HEK293 (cell line): ENCODE results near the gene FADD.

Experiments used
- CTCF ChIA-PET: fragments of 350-600 bp; formaldehyde crosslinking; extraction: SDS; loops from one replicate; lab custom pipeline; 2021; ENCODE audit warnings: antibody characterized with exemption; lab: Yijun Ruan, JAX
- POLR2A ChIA-PET: fragments of 300-600 bp; formaldehyde crosslinking; extraction: SDS; loops from one replicate; lab custom pipeline; 2020; ENCODE audit warnings: antibody characterized with exemption, inconsistent platforms; lab: Yijun Ruan, JAX
- H3K27ac ChIP-seq: fragments of 200-500 bp; sonication (Bioruptor generic); 2 replicates; pipeline ENCODE4 v1.5.1; 2014; ENCODE audit warnings: low read depth, low read length, control low read depth, inconsistent platforms; ENCODE audit errors: extremely low read depth
- H3K36me3 ChIP-seq, 2 experiments: fragments of 200-500 bp in 1 of 2; sonication (Bioruptor generic) in 1 of 2; 1 replicate in 1 of 2; 2 replicates in 1 of 2; pipeline ENCODE4 v1.5.1; 2014 to 2017; ENCODE audit warnings: inconsistent platforms in 2 of 2, low read length in 2 of 2; ENCODE audit not compliant: control insufficient read depth in 2 of 2, insufficient read depth in 1 of 2
- H3K4me1 ChIP-seq: fragments of 200-500 bp; sonication (Bioruptor generic); 2 replicates; pipeline ENCODE4 v1.5.1; 2014; ENCODE audit warnings: mild to moderate bottlenecking, low read length, inconsistent platforms; ENCODE audit not compliant: control insufficient read depth, insufficient read depth
- H3K4me3 ChIP-seq: 2 replicates; pipeline ENCODE4 v1.5.1; 2011; ENCODE audit warnings: low read depth, mild to moderate bottlenecking, control low read depth, low read length, moderate library complexity
- H3K9me3 ChIP-seq: fragments of 200-500 bp; sonication (Bioruptor generic); 2 replicates; pipeline ENCODE4 v1.5.1; 2014; ENCODE audit warnings: low read depth, low read length, inconsistent platforms; ENCODE audit not compliant: control insufficient read depth, insufficient read depth
- GLI4 ChIP-seq: fragments of 450-650 bp; formaldehyde crosslinking; IDR thresholded peaks from 2 replicates; pipeline ENCODE4 v1.5.1; 2016; ENCODE audit warnings: missing biosample characterization, missing genetic modification characterization
- HIC1 ChIP-seq: fragments of 450-650 bp; formaldehyde crosslinking; IDR thresholded peaks from 2 replicates; pipeline ENCODE4 v1.5.1; 2016; ENCODE audit warnings: missing biosample characterization, missing genetic modification characterization
- HOXD13 ChIP-seq: sonication (generic); formaldehyde crosslinking; IDR thresholded peaks from 2 replicates; pipeline ENCODE4 v1.8.0; 2022; ENCODE audit warnings: missing genetic modification reagents, borderline replicate concordance
- KLF1 ChIP-seq: fragments of 450-650 bp; formaldehyde crosslinking; IDR thresholded peaks from 2 replicates; pipeline ENCODE4 v1.5.1; 2016; ENCODE audit warnings: missing biosample characterization, missing genetic modification characterization
- RBAK ChIP-seq: fragments of 450-650 bp; formaldehyde crosslinking; IDR thresholded peaks from 2 replicates; pipeline ENCODE4 v1.5.1; 2016; ENCODE audit warnings: missing biosample characterization, missing genetic modification characterization
- SCRT1 ChIP-seq: fragments of 450-650 bp; formaldehyde crosslinking; IDR thresholded peaks from 2 replicates; pipeline ENCODE4 v1.5.1; 2016; ENCODE audit warnings: missing biosample characterization, missing genetic modification characterization, borderline replicate concordance
- SCRT2 ChIP-seq: fragments of 450-650 bp; formaldehyde crosslinking; IDR thresholded peaks from 2 replicates; pipeline ENCODE4 v1.5.1; 2016; ENCODE audit warnings: missing biosample characterization, missing genetic modification characterization
- SETDB1 ChIP-seq: IDR thresholded peaks from one replicate; pipeline ENCODE4 v1.6.1; 2017; ENCODE audit warnings: mild to moderate bottlenecking, low read length, moderate library complexity, mixed read lengths; ENCODE audit not compliant: insufficient read length
- SP7 ChIP-seq: fragments of 450-650 bp; formaldehyde crosslinking; IDR thresholded peaks from 2 replicates; pipeline ENCODE4 v1.5.1; 2016; ENCODE audit warnings: missing biosample characterization, missing genetic modification characterization
- WT1 ChIP-seq: fragments of 450-650 bp; formaldehyde crosslinking; IDR thresholded peaks from 2 replicates; pipeline ENCODE4 v1.5.1; 2016; ENCODE audit warnings: missing biosample characterization, missing genetic modification characterization
- YY2 ChIP-seq: fragments of 450-650 bp; formaldehyde crosslinking; IDR thresholded peaks from 2 replicates; pipeline ENCODE4 v1.5.1; 2016; ENCODE audit warnings: missing biosample characterization, missing genetic modification characterization
- ZBTB17 ChIP-seq: fragments of 450-650 bp; formaldehyde crosslinking; IDR thresholded peaks from 2 replicates; pipeline ENCODE4 v1.5.1; 2016; ENCODE audit warnings: missing biosample characterization, missing genetic modification characterization
- ZBTB49 ChIP-seq: fragments of 450-650 bp; formaldehyde crosslinking; IDR thresholded peaks from 2 replicates; pipeline ENCODE4 v1.5.1; 2016; ENCODE audit warnings: missing biosample characterization, missing genetic modification characterization, low read depth
- ZEB2 ChIP-seq: fragments of 450-650 bp; formaldehyde crosslinking; IDR thresholded peaks from 2 replicates; pipeline ENCODE4 v1.5.1; 2016; ENCODE audit warnings: missing biosample characterization, missing genetic modification characterization
- ZFP3 ChIP-seq: fragments of 450-650 bp; formaldehyde crosslinking; IDR thresholded peaks from 2 replicates; pipeline ENCODE4 v1.5.1; 2016; ENCODE audit warnings: low read depth, missing biosample characterization, missing genetic modification characterization
- ZNF10 ChIP-seq: fragments of 450-650 bp; formaldehyde crosslinking; IDR thresholded peaks from 2 replicates; pipeline ENCODE4 v1.5.1; 2017; ENCODE audit warnings: missing biosample characterization, missing genetic modification characterization
- ZNF132 ChIP-seq: fragments of 450-650 bp; formaldehyde crosslinking; IDR thresholded peaks from 2 replicates; pipeline ENCODE4 v1.5.1; 2017; ENCODE audit warnings: missing biosample characterization, missing genetic modification characterization, borderline replicate concordance
- ZNF133 ChIP-seq: fragments of 450-650 bp; formaldehyde crosslinking; IDR thresholded peaks from 2 replicates; pipeline ENCODE4 v1.5.1; 2016; ENCODE audit warnings: missing biosample characterization, missing genetic modification characterization
- ZNF138 ChIP-seq: fragments of 450-650 bp; formaldehyde crosslinking; IDR thresholded peaks from 2 replicates; pipeline ENCODE4 v1.5.1; 2016; ENCODE audit warnings: missing biosample characterization, missing genetic modification characterization, borderline replicate concordance
- ZNF157 ChIP-seq: fragments of 450-650 bp; formaldehyde crosslinking; IDR thresholded peaks from 2 replicates; pipeline ENCODE4 v1.5.1; 2016; ENCODE audit warnings: missing biosample characterization, missing genetic modification characterization
- ZNF175 ChIP-seq: fragments of 450-650 bp; formaldehyde crosslinking; IDR thresholded peaks from 2 replicates; pipeline ENCODE4 v1.5.1; 2016; ENCODE audit warnings: missing biosample characterization, missing genetic modification characterization
- ZNF214 ChIP-seq: fragments of 450-650 bp; formaldehyde crosslinking; IDR thresholded peaks from 2 replicates; pipeline ENCODE4 v1.5.1; 2017; ENCODE audit warnings: missing biosample characterization, mild to moderate bottlenecking, missing genetic modification characterization, borderline replicate concordance
- ZNF239 ChIP-seq: fragments of 450-650 bp; formaldehyde crosslinking; IDR thresholded peaks from 2 replicates; pipeline ENCODE4 v1.5.1; 2016; ENCODE audit warnings: missing biosample characterization, missing genetic modification characterization
- ZNF292 ChIP-seq: fragments of 450-650 bp; formaldehyde crosslinking; IDR thresholded peaks from 2 replicates; pipeline ENCODE4 v1.5.1; 2016; ENCODE audit warnings: low read depth, missing biosample characterization, missing genetic modification characterization, borderline replicate concordance
- ZNF324 ChIP-seq: fragments of 450-650 bp; formaldehyde crosslinking; IDR thresholded peaks from 2 replicates; pipeline ENCODE4 v1.5.1; 2016; ENCODE audit warnings: missing biosample characterization, missing genetic modification characterization
- ZNF335 ChIP-seq: fragments of 450-650 bp; formaldehyde crosslinking; conservative IDR thresholded peaks from 2 replicates; pipeline ENCODE4 v1.5.1; 2016; ENCODE audit warnings: missing biosample characterization, missing genetic modification characterization
- ZNF350 ChIP-seq: fragments of 450-650 bp; formaldehyde crosslinking; IDR thresholded peaks from 2 replicates; pipeline ENCODE4 v1.5.0; 2017; ENCODE audit warnings: missing biosample characterization, mild to moderate bottlenecking, missing genetic modification characterization
- ZNF529 ChIP-seq: fragments of 450-650 bp; formaldehyde crosslinking; IDR thresholded peaks from 2 replicates; pipeline ENCODE4 v1.5.1; 2017; ENCODE audit warnings: missing genetic modification characterization, missing biosample characterization; ENCODE audit not compliant: insufficient replicate concordance
- ZNF544 ChIP-seq: fragments of 450-650 bp; formaldehyde crosslinking; IDR thresholded peaks from 2 replicates; pipeline ENCODE4 v1.5.0; 2017; ENCODE audit warnings: missing biosample characterization, missing genetic modification characterization
- ZNF548 ChIP-seq: fragments of 450-650 bp; formaldehyde crosslinking; IDR thresholded peaks from 2 replicates; pipeline ENCODE4 v1.5.1; 2016; ENCODE audit warnings: missing biosample characterization, missing genetic modification characterization
- ZNF549 ChIP-seq: fragments of 450-650 bp; IDR thresholded peaks from 2 replicates; pipeline ENCODE4 v1.5.1; 2018; ENCODE audit warnings: missing biosample characterization, missing genetic modification characterization, mild to moderate bottlenecking, inconsistent platforms, moderate library complexity
- ZNF660 ChIP-seq: fragments of 450-650 bp; IDR thresholded peaks from 2 replicates; pipeline ENCODE4 v1.5.1; 2018; ENCODE audit warnings: missing biosample characterization, mild to moderate bottlenecking, missing genetic modification characterization
- ZNF664 ChIP-seq: fragments of 450-650 bp; formaldehyde crosslinking; IDR thresholded peaks from 2 replicates; pipeline ENCODE4 v1.5.1; 2016; ENCODE audit warnings: missing biosample characterization, missing genetic modification characterization
- ZNF677 ChIP-seq: fragments of 450-650 bp; IDR thresholded peaks from 2 replicates; pipeline ENCODE4 v1.5.0; 2018; ENCODE audit warnings: missing biosample characterization, mild to moderate bottlenecking, missing genetic modification characterization, moderate library complexity
- ZNF707 ChIP-seq: fragments of 450-650 bp; formaldehyde crosslinking; IDR thresholded peaks from 2 replicates; pipeline ENCODE4 v1.5.1; 2016; ENCODE audit warnings: missing biosample characterization, missing genetic modification characterization
- ZSCAN16 ChIP-seq: fragments of 450-650 bp; formaldehyde crosslinking; IDR thresholded peaks from 2 replicates; pipeline ENCODE4 v1.5.1; 2016; ENCODE audit warnings: missing biosample characterization, missing genetic modification characterization
- ZXDB ChIP-seq: fragments of 450-650 bp; formaldehyde crosslinking; IDR thresholded peaks from 2 replicates; pipeline ENCODE4 v1.5.1; 2016; ENCODE audit warnings: missing biosample characterization, missing genetic modification characterization
- TF ChIP-seq, protein P1 (sequence below): fragments of 450-650 bp; formaldehyde crosslinking; IDR thresholded peaks from 2 replicates; pipeline ENCODE4 v1.5.1; 2016; ENCODE audit warnings: missing biosample characterization, missing genetic modification characterization

Gene FADD

GRCh38 chr11:70180906-70181305 lies 22.2 kb upstream of the FADD start:
- no peaks in the 10 kb centered on the region for H3K4me1 ChIP-seq
- H3K36me3 ChIP-seq, result no peaks in the 10 kb centered on the region
- no peak overlapping the region for H3K27ac ChIP-seq
- H3K4me3 ChIP-seq, result no peak overlapping the region
- POLR2A ChIA-PET, result no interaction called here
- no peak for TF ChIP-seq YY2
- no peak for TF ChIP-seq SCRT1 (tag by site-specific recombination)
- no peak for TF ChIP-seq ZNF10 (tag by site-specific recombination)
- H3K9me3 ChIP-seq, result no peaks in the 10 kb centered on the region
- CTCF ChIA-PET, result no interaction called here

DNA sequence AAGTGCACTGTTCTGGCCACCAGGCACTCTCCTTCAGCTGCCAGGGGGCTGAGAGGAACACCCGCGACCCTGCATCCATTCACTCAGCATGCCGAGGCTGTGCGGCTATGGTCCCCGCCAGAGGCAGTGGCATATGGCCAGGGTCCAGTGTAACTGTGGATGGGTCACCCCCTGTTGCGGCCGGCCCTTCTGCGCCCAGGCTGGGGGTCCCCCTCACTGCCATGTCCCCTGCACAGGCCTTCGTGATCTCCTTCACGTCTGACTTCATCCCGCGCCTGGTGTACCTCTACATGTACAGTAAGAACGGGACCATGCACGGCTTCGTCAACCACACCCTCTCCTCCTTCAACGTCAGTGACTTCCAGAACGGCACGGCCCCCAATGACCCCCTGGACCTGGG lies 20.8 kb upstream of the FADD start:
- CTCF ChIA-PET, result interaction anchor here (1.7 kb wide), 1 partner anchor 267 kb away, joined by 5 read pairs; no protein-coding TSS in a partner anchor

DNA sequence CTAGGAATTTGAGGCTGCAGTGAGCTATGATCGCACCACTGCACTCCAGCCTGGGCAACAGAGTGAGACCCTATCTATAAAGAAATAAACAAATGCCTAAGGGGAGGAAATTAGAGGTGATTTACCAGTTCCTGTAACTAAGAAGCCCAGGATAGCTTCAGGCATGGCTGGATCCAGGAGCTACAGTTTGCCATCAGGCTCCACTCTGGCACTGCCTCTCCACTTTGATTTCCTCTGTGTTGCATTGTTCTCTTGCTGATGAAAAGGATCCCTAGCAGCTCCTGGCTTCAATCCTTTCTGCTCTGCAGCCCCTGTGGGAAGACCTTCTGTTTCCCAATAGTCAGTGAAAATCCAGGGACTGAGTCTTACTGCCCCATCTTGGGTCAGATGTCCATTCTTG lies 20.1 kb upstream of the FADD start:
- CTCF ChIA-PET, result interaction anchor here (0.9 to 1.7 kb wide), 3 partner anchors 13 to 268 kb away, joined by 3 to 6 read pairs (median 5); no protein-coding TSS in a partner anchor
- no peaks in the 10 kb centered on the region for H3K4me1 ChIP-seq
- no peak overlapping the region for H3K4me3 ChIP-seq
- no peaks in the 10 kb centered on the region for H3K36me3 ChIP-seq
- TF ChIP-seq ZNF292 (tag by site-specific recombination), result no peak
- TF ChIP-seq, protein P1, sequence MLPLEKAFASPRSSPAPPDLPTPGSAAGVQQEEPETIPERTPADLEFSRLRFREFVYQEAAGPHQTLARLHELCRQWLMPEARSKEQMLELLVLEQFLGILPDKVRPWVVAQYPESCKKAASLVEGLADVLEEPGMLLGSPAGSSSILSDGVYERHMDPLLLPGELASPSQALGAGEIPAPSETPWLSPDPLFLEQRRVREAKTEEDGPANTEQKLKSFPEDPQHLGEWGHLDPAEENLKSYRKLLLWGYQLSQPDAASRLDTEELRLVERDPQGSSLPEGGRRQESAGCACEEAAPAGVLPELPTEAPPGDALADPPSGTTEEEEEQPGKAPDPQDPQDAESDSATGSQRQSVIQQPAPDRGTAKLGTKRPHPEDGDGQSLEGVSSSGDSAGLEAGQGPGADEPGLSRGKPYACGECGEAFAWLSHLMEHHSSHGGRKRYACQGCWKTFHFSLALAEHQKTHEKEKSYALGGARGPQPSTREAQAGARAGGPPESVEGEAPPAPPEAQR, result no peak
- TF ChIP-seq ZNF214, result no peak
- TF ChIP-seq ZXDB (tag by site-specific recombination), result no peak
- TF ChIP-seq GLI4 (tag by site-specific recombination), result no peak
- TF ChIP-seq ZBTB49 (tag by site-specific recombination), result no peak
- no peak for TF ChIP-seq HIC1
- TF ChIP-seq ZNF544, result no peak
- no peak for TF ChIP-seq ZNF549 (tag by site-specific recombination)
- no peak for TF ChIP-seq ZNF529
- no peak for TF ChIP-seq SCRT2 (tag by site-specific recombination)
- no peak for TF ChIP-seq SP7
- no peak for TF ChIP-seq RBAK
- TF ChIP-seq ZNF664 (tag by site-specific recombination), result no peak
- TF ChIP-seq HOXD13, result no peak
- TF ChIP-seq ZNF350 (tag by site-specific recombination), result no peak
- no peak for TF ChIP-seq ZNF157 (tag by site-specific recombination)
- TF ChIP-seq, all 188 proteins: peak for 0
- POLR2A ChIA-PET, result no interaction called here
- H3K27ac ChIP-seq, result no peak overlapping the region
- no peaks in the 10 kb centered on the region for H3K9me3 ChIP-seq

More for the DNA sequence above, 20.8 kb upstream of the FADD start:
- no peak for TF ChIP-seq ZNF132 (tag by site-specific recombination)
- TF ChIP-seq ZNF133 (tag by site-specific recombination), result no peak
- TF ChIP-seq ZNF660 (tag by site-specific recombination), result no peak
- no peak for TF ChIP-seq SETDB1
- TF ChIP-seq ZNF175, result no peak
- TF ChIP-seq ZSCAN16 (tag by site-specific recombination), result no peak
- TF ChIP-seq ZFP3, result no peak
- no peak for TF ChIP-seq ZNF10 (tag by site-specific recombination)
- no peak for TF ChIP-seq ZNF324 (tag by site-specific recombination)
- TF ChIP-seq ZNF335, result no peak
- no peak for TF ChIP-seq ZBTB17
- TF ChIP-seq ZNF677 (tag by site-specific recombination), result no peak
- no peak for TF ChIP-seq ZNF707 (tag by site-specific recombination)
- TF ChIP-seq ZNF239 (tag by site-specific recombination), result no peak
- no peak for TF ChIP-seq ZNF548 (tag by site-specific recombination)
- TF ChIP-seq ZNF138, result no peak
- TF ChIP-seq WT1 (tag by site-specific recombination), result no peak
- TF ChIP-seq ZEB2 (tag by site-specific recombination), result no peak
- TF ChIP-seq YY2, result no peak
- TF ChIP-seq KLF1, result no peak
- H3K4me3 ChIP-seq, result no peak overlapping the region
- no peaks in the 10 kb centered on the region for H3K4me1 ChIP-seq
- no peak overlapping the region for H3K27ac ChIP-seq
- H3K9me3 ChIP-seq, result no peaks in the 10 kb centered on the region
- no peaks in the 10 kb centered on the region for H3K36me3 ChIP-seq
- POLR2A ChIA-PET, result no interaction called here
